Measurements from ENCODE around the gene ABHD6.
"Not testable (repeated sequence)": the region's sequence is repeated elsewhere in the genome, so short reads cannot be mapped to it uniquely, and the experiment has no call there.

ABHD6 gene

DNA sequence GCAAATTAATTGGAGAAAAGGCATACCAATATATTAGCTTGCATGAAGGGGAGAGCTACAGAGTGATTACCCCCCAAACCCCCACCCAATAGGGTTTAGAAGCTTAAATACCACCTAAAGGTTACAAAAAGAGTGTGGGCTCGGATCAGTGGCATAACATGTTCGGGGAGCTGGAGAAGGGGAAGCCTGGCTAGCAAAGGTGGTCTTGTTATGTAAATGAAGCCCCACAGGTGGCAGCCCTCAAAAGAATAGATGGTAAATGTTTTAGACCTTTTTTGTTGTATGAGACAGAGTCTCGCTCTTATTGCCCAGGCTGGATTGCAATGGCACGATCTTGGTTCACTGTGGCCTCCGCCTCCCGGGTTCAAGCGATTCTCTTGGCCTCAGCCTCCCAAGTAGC, 84.2 kb downstream of the ABHD6 start:
- peak; percentile 23 for DNase-seq (ENCODE audit: low read depth, low spot score)

DNA sequence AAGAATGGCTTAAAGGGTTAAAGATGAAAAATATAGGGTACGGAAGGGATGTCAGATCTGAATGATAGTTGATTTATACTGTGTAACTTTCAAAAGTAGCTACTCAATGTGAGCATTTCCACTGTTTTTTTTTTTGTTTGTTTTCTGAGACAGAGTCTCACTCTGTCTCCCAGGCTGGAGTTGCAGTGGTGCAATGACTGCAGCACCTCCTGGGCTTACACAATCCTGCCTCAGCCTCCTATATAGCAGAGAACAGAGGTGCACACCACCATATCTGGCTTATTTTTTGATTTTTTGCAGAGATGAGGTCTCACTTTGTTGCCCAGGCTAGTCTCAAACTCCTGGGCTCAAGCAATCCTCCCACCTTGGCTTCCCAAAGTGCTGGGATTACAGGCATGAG, 85.2 kb downstream of the ABHD6 start:
- no peak for DNase-seq (ENCODE audit: low read depth, low spot score)

DNA sequence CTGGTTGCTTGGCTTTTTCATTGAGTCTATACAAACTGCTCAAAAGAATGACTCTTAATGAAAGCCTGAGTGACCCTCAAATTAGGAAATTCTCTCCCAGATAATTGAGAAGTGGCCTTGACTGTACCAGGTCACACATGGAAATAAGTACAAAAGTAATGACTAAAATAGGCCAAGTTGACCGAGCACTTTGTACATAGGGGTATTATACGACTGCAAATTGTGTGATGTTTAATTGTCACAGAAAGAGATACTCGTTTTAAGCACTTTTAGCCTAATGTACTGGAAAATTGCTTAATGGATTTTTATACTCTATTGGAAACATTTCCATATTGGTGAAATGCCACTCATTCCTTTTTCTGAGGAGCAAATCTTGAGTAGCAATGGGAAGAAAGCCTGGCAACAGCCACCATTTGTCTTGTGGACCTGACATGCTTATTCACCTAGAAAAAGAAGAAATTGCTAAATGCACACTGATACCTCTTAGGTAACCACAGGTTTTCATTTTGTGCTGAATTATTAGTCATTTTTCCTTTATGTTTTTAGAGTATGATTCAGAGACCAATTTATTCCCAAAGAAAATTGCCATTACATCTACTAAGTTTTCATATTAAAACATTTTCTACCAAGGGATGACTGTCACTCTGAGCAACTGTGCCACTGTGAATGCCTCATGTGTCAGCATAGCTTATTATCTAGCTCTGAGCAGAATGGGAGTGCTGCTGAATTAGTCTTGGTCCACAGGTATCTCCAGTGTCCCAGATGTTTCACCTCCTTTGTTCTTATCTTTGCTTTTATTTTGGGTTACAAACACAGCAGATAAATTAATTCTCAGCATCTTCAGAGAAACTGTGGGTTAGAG, 86.2 kb downstream of the ABHD6 start:
- DNase-seq (ENCODE audit: low read depth, low spot score): no peak

DNA sequence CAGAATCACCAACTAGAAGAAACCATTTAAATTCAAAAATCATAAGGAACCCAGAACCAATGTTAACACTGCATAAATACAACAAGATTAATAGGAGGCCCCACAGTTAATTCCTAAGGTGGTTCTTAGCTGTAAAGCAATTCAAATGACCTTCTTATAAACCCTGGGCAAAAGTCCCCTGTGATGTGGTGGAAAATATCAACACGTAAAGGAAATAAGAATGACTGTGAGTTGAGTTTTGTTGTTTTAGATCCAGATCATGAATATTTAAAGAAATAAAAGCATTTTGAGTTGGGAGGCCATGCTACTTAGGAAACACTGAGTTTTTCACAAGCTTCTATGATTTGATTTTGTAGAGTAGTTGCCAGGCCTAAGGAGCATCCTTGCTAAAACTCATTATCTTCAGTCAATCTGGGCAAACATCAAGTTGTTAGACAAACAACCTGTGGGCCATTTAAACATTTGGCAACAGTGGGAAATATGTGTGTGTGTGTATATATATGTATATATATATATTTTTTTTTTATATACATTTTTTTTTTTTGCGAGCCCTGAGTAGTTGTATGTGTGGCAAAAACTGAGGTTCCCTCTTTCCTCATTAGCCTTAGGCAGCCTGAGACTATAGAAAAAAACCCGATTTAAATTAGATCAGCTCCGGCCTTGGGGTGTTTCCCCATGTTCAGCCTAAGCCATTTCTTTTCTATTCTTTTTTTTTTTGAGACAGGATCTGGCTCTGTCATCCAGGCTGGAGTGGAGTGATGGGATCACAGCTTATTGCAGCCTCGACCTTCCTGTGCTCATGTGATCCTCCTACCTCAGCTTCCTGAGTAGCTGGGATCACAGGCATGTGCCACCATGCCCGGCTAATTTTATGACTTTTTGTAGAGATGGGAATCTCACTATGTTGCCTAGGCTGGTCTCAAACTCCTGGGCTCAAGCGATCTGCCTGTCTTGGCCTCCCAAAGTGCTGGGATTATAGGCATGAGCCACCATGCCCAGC, 87.1 kb downstream of the ABHD6 start:
- no peak for DNase-seq (ENCODE audit: low read depth, low spot score)

DNA sequence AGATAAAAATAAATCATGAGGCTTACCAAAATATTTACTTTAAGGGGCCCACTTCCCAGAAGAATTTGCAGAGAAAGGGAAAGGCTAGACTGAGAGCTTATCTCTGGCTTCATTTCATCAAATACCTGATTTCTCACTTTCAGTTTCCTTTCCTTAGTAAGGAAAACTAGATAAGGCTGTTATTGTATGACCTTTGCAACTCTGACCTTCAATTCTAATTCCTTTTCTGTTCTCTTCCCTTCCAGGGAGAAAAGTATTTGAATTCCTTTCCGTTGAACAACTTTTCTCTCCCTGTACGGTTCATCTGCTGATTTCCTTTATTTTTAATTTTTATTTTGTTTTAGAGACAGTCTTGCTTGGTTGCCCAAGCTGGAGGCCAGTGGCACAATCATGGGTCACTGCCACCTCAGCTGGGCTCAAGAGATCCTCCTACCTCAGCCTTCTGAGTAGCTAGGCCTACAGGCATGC, 88.0 kb downstream of the ABHD6 start:
- DNase-seq (ENCODE audit: low read depth, low spot score): no peak

DNA sequence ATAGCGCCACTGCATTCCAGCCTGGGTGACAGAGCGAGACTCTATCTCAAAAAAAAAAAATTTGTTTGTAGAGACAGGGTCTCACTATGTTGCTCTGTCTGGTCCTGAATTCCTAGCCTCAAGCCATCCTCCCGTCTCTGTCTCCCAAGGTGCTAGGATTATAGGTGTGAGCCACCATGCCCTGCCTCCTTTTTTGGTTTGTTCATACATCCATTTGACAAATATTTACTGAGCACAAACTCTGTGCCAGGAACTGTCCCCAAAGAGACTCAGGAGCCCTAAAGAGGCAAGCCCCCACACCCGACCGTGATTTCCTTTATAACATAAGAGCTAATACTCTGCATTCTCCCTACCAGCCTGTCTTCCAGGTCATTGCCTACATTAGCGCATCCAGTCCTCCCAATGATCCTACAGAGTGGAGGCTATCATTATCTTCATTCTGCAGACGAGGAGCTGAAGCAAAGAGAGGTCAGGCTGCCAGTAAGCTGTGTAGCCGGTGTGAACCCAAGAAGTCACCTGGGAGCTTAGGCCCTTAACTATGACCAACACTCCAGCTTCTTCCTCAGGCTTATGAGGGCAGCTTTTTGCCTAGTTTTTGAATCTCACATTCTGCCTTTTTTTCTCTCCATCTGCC, 88.8 kb downstream of the ABHD6 start:
- no peak for DNase-seq (ENCODE audit: low read depth, low spot score)

DNA sequence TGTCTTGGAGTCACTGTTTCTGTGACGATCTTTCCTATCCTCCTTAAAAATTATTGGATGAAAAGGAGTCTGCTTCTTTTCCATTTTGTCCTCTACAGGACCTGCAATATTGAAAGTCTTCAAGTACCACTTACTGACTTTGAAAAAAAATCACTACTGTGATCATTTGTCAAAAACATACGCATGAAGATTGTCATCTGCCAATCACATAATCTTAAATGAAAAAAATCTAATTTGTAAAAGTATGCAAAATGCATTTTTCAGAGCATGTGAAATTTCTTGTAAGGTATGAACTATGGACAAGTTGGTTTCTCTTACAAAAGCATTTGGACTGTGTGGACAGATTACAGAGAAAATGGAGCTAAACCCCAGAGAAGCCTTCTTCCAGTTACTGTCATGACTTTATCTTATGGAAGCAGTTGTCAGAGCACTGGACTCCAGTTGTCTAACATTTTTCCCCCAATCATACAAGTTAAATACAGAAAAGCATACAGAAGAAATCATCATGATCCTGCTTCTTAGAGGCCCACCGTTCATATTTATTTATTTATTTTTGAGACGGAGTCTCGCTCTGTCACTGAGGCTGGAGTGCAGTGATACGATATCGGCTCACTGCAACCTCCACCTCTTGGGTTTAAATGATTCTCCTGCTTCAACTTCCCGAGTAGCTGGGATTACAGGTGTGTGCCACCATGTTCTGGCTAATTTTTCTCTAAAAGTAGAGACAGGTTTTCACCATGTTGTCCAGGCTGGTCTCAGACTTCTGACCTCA, 91.7 kb downstream of the ABHD6 start:
- no peak for DNase-seq (ENCODE audit: low read depth, low spot score)

DNA sequence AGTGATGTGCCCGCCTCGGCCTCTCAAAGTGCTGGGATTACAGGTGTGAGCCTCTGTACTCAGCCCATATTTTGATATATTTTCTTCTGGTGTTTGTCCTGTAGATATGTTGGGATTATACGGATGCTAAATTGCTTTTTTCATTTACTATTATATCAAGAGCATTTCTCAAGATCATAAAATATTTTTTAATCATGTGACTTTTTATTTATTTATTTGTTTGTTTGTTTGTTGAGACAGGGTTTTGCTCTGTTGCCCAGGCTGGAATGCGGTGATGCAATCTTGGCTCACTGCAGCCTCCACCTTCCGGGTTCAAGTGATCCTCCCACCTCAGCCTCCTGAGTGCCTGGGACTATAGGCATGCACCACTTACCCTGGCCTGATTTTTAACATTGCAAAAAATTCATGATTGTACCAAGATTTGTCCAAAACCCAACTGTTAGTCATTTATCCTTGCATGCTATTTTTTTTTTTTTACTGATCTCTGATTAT, 92.4 kb downstream of the ABHD6 start:
- DNase-seq (ENCODE audit: low read depth, low spot score): no peak

DNA sequence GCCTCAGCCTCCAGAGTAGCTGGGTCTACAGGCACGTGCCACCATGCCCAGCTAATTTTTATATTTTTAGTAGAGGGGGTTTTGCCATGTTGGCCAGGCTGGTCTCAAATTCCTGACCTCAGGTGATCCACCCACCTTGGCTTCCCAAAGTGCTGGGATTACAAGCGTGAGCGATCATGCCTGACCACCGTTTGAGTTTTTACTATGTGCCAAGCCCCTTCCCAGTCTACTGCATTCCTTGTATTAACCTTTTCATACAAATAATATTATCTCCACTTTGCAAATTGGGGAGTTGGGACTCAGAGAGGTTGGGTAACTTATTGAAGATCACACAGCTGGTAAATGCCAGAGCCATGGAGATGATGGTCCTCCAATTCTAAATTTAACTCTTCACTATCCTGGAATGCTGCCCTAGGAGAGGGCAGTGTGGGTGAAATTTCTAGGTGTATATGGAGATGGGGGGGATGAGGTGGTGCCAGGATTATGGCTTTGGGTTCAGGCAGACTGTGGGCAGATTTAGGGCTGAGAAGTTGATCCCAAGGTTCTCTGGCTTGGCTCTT, 94.1 kb downstream of the ABHD6 start:
- DNase-seq (ENCODE audit: low read depth, low spot score): no peak

DNA sequence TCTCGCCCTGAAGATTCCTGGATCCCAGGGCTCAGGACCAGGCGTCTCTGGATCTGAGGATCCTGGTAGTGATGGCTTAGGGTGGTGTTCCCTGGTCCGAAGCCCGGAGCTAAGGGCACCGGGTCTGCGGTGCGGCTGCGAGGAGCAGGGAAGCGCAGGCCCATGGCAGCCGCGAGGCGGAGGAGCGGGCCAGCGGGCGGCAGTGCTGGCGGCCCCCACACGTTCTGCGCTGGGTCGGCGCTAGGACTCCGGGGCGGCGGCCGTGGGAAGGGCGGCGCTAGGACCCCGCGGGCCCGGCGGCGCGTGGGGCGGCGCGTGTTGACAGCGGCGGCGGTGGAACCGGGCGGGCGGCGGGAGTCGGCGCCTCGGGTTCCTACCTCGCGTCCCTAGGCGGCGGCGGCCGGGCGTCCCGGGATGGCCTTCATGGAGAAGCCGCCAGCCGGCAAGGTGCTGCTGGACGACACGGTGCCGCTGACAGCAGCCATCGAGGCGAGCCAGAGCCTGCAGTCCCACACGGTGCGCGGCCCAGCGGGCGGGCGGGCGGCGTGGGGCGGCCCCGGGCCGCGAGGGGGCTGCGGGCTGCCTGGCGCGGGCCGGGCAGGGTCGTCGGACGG, 95.1 kb downstream of the ABHD6 start, which contains the start of gene PXK:
TSS of gene PXK (plus strand) at position 318 of the 614 bp plus-strand sequence. CDS start at position 415, 97 bp downstream.
- peak; percentile 60 for DNase-seq (ENCODE audit: low read depth, low spot score)

DNA sequence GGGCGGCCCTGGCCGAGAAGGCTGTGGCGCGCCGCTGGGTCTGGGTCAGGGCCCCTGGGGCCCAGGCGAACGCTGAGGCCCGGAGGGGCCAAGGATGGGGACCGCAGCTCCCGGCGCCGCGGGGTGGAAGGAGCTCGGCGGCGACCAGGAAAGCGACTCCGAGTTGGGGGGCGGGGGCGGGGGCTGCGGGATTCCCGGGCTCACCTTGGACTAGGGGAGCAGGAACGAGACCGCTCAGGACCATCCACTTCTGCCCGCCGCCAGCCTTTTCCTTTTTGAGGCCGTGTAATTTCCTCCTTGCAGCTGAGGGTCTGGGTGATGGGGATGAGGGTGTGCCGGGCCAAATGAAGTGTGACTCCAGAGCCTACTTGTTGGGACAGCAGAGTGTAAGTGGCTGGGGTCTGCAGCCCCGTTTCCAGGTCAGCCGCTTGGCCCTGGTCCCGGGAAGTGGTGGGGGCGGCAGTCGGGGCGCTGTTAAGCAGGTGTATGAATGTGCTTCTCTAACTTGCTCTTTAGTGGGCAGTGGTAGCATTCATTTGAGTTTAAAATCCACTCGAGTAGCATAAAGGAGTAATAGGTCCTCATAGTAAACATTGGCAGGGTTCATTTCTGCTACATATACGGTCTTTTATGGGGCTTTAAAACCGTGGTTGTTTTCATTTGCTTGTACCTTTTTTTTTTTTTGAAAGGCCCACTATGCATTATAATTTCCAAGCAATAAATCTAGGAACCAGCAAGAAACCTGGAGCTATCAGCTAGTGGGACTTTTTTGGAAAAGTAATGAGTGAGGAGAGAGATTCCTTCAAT, 95.8 kb downstream of the ABHD6 start:
- peak; percentile 46 for DNase-seq (ENCODE audit: low read depth, low spot score)

DNA sequence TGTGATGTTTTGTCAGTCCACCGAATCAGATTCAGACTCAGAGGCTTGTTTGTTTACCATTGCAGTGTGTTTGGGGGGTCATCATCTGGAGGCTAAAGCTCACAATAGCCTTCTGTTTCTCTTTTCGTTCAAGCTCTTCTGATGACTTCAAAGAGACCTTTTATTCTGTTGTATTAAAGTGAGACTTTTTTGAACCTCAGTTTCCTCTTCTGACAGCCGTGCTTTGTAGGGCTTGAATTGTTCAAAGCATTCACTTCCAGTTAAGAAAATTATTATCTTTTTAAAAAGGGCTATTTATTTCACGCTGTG, 96.4 kb downstream of the ABHD6 start:
- DNase-seq (ENCODE audit: low read depth, low spot score): no peak

DNA sequence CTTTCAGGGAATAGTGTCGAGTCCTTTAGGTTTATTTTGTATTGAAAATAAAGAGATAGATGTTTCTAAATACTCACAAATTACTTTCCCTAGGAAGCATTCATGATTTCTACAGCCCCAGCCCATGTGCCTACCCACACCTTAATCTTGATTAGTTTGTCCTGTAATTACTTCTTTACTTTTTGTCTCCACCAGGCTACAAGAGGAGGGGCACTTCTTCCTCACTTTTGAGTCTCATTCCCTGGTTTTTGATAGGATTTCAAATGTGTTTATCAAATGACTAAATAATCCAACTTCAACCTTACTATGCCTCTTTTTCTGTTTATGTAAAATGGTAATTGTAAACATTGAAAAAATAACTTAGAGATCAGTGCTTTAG, 96.9 kb downstream of the ABHD6 start:
- DNase-seq (ENCODE audit: low read depth, low spot score): no peak

DNA sequence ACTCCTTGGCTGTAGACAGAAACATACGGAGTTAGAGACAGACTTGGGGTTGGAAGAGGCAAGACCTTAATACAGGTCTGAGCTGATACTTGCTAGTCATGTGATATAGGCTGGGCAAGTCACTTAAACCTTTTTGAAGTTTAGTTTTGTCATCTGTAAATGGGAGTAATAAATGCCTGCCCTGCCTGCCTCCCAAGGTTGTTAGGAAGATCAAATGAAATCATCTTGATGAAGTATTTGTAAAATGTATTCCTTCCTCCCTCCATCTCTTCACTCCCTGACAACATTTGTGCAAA, 98.0 kb downstream of the ABHD6 start:
- no peak for DNase-seq (ENCODE audit: low read depth, low spot score)

DNA sequence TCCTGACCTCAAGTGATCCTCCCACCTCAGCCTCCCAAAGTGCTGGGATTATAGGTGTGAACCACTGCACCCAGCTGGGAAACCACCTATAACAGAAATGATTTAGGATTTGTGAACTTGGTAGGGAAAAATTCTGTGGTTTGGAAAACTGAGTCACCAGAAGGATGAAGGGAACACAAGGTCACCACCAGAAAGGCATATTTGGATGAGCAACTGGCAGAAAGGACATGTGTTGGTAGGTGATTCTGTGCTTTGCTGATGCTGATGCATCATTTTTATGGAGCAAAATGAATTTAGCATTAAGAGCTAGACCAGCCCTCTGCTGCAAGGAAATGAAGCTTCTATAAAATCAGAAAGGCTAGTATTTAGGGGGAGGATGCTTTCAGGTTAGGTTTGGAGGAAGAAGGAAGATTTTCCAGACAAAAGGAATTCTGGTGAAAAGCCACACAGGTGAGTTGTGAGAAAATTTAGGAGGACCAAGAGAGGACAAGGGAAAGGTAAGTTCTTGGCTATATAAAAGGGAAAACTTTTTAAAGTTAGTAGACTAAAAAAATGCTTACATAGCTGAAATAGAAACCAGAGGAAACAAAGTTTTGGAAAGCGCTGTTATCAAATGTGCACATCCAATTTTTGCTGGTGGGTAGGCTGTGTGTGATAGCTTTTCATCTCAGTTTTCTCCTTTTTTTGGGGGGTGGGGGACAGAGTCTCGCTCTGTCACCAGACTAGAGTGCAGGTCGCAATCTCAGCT, 98.7 kb downstream of the ABHD6 start:
- no peak for DNase-seq (ENCODE audit: low read depth, low spot score)

DNA sequence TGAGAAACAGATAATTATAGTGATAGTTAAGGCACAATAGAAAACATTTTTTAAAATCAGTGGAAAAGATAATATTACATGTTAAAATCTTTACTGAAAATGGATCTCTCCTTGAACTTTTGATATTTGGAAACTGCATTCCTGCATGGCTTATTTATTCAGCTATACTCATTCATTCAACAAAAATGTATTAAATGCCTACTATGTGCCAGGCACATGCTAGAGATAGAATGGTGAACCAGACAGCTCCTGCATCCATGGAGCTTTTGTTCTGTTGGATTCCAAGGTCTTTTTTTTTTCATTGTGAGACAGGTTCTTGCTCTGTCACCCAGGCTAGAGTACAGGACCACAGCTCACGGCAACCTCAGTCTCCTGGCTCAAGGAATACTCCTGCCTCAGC, 99.6 kb downstream of the ABHD6 start:
- DNase-seq (ENCODE audit: low read depth, low spot score): no peak

DNA sequence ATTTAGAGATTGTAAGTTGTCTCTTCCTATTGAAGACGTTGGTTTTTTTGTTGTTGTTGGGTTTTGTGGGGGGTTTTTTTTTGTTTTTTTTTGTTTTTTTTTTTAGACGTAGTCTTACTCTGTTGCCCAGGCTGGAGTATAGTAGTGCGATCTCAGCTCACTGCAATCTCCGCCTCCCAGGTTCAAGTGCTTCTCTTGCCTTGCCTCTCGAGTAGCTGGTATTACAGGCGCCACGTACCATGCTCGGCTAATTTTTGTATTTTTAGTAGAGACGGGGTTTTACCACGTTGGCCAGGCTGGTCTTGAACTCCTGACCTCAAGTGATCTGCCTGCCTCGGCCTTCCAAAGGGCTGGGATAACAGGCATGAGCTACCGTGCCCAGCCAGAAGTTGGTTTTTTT, 101.6 kb downstream of the ABHD6 start:
- not testable (repeated sequence) for DNase-seq (ENCODE audit: low read depth, low spot score)

DNA sequence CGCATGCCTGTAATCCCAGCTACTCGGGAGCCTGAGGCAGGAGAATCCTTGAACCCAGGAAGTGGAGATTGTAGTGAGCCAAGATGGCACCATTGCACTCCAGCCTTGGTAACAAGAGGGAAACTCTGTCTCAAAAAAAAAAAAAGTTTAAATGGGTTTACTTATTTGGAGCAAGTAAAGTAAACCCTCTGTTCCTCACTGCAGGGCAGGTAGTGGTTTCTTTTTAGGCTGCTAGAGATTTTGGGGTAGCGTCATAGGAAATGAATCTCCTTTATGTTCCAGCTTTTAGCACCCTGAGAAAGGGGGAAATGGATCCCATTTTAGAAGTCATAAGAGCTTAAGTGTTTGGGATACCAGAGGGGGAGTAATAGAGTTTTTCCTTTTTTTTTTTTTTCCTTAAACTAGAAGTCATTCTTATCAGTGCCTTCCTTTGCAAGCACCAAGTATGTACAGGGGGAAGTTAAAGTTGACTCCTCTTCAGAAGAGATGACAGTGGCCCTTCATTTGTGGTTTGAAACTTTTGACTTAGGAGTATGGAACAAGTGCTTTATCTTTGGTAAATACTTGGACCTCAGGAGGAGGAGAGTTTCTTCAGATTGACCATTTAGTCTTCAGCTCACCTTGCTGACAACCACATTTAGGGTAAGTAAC, 103.1 kb downstream of the ABHD6 start:
- no peak for DNase-seq (ENCODE audit: low read depth, low spot score)

Measured in ELF-1 (cell line).